Activated CD4-positive, alpha-beta T cell treated with anti-CD3 and anti-CD28 coated beads for 1 hour (primary cell): ENCODE data around the gene SRPK2.
"Not testable (repeated sequence)": the region's sequence is repeated elsewhere in the genome, so short reads cannot be mapped to it uniquely, and the experiment has no call there.

ENCODE experiments used
- DNase-seq: peaks from one replicate; pipeline ENCODE4 v3.0.0-alpha.2; 2020

The SRPK2 gene

DNA sequence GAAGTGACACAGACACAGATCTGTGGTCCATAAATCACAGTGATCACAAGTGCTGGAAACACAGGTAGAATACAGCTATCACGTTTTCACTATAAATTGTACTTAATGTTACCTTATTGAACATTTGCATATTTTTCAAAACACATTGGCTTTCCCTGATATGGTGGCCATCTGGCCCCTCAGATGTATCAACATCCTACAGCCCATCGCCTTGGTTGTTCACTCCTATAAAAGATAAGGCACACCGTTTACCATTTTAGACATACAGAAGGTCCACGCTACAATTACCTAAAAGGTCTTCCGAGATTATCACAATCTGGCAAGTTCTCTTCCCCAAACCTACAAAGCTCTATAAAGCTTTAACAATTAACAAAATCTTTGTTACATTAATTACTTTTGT is 91.4 kb downstream of the SRPK2 start:
- no peak for DNase-seq

DNA sequence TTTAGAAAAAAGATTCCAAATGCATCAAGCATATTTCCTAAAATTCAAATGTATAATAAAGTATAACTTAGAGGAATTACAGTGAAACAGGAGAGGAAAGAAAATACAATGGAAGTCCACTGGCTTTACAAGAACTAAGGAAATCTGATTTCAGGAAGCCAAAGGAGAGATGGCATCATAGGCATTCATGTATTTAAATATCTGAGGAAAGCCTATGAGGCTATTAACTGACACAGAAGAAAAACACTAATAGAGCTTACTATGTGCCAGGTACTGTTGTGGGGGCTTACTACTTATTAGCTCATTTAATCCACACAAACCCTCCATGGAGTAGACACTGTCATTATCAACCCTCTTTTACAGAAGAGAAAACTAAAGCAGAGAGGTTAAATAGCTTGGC is 92.2 kb downstream of the SRPK2 start:
- no peak for DNase-seq

DNA sequence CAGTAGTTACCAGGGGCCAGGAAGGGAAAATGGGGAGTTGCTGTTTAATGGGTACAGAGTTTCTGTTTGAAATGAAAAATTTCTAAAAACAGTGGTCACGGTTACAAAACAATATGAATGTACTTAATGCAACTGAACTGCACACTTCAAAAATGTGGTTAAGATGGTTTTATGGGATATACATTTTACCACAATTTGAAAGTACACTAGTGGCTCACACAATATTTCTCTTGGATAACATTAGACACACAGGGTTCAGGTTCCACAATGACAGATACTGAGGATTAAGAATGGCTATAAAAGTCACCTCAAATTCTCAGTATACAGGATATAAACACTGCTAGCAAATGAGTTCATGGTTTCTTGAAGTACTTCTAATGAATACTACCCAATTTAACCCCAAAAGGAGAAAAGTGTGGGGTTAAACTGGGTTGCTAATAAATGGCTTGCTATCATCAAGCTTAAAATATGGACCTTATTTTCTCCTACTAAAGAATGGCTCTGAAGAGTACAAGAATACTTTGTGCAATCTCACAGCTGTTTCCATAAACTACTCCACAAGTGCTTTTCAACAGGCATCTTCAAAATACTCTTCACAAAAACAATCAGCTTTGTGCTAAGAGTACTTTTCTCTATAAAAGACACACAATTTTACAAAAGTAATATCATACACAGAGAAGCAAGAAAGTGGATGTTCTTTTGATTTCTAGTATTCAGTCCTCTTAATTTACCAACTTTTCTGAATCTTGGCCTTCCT is 92.9 kb downstream of the SRPK2 start:
- DNase-seq, result no peak

DNA sequence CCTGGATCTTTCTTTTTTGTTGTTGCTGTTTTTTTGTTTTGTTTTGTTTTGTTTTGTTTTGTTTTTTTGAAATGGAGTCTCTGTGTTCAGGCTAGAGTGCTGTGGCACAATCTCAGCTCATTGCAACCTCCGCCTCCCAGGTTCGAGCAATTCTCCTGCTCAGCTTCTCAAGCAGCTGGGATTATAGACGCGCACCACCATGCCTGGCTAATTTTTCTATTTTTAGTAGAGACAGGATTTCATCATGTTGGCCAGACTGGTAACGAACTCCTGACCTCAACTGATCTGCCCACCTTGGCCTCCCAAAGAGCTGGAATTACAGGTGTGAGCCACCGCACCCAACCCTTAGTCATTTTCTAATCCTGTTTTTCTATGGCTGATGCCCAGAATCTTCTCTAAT is 94.2 kb downstream of the SRPK2 start:
- DNase-seq, result not testable (repeated sequence)

DNA sequence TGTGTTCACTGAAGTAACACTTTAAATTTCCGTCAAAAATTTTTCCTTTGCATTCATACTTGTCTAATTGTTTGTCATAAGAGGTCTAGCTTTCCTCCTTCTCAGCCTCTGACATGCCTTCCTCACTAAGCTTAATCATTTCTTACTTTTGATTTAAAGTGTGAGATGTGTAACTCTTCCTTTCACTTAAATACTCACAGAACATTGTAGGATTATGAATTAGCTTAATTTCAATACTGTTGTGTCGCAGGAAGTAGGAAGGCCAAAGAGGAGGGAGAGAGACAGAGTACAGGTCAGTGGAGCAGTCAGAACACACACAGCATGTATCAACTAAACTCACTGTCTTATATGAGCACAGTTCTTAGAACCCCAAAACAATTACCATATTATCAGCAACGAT is 99.0 kb downstream of the SRPK2 start:
- DNase-seq, result no peak

DNA sequence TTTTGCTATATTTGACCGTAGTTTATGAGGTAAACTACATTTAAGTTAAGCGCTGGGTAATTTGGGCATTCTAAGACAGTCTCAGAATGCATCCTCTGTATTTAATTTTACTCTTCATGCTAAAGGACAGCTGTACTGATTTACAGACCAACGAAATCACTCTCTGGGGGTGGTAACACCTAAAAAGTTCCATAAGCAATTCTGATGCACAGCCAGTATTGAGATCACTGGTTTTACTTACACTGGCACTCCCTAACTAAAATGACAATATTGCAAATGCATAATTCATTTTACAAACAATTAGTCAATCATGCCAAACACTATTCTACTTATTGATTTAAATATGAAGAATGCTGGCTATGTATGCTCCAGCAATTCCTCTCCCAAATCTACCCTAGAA is 102.3 kb downstream of the SRPK2 start:
- DNase-seq, result no peak

DNA sequence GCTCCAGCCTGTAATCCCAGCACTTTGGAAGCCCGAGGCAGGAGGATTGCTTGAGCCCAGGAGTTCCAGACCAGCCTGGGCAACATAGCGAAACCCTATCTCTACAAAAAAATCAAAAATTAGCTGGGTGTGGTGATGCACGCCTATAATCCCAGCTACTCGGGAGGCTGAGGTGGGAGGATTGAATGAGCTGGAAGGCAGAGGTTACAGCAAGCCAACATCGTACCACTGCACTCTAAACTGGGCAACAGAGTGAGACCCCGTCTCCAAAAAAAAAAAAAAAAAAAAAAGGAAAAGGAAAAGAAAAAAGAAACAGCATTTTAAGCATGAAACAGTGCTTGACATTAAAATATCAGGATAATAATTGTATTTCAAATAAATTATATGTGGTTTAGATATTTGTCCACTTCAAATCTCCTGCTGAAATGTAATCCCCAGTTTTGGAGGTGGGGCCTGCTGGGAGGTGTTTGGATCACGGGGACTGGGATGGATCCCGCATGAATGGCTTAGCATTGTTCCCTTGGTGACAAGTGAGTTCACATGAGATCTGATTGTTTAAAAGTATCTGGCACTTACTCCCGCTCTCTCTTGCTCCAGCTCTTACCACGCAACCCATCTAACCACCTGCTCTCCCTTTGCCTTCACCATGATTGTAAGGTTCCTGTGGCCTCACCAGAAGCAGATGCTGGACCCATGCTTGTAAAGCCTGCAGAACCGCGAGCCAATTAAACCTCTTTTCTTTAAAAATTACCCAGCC is 103.4 kb downstream of the SRPK2 start:
- no peak for DNase-seq

DNA sequence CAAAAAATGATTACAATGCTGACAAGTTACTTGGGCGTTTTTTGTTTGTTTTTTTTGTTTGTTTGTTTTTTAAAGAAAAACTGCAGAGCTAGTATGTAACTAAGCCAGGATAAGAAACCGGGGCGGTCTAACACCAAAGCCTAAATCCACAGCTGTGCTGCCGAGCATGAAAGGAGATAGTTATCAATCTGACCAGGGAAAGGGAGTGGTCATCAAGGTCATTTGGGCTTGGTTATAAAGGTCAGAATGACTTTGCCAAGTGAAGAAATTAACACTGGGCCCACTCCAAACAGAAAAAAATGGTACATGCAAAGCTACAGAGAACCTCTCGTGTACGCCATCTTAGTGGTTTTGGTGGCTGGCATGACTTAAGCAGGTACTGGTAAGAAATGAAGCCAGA is 104.7 kb downstream of the SRPK2 start:
- no peak for DNase-seq

DNA sequence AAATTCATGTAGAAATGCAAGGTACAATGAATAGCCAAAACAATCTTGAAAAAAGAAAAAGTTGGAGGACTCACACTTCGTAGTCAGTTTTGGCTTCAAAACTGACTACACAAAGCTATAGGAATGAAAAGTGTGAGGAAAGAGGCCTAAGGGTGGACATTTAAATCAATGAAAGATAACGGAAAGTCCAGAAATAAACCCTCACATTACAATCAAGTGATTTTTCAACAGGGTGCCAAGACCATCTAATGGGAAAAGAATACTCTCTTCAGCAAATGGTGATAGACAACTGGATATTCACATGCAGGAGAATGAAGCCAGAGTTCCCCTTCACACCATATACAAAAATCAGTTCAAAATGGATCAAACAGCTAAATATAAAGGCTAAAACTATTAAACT is 106.8 kb downstream of the SRPK2 start:
- DNase-seq, result no peak

DNA sequence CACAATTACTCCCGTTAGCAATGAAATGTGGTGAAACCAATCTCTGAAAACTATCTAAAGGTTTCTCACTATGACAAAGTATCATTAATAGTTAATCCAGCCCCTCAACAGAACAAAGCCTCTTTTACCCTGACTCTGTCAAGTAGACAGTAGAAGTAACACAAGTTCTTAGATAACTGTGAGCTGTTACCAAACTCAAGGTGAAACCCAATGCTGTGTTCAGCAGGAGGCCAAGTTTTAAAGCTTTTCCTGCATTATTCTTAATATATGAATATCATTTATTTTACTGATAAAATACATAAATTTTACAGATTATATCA is 109.1 kb downstream of the SRPK2 start:
- no peak for DNase-seq

DNA sequence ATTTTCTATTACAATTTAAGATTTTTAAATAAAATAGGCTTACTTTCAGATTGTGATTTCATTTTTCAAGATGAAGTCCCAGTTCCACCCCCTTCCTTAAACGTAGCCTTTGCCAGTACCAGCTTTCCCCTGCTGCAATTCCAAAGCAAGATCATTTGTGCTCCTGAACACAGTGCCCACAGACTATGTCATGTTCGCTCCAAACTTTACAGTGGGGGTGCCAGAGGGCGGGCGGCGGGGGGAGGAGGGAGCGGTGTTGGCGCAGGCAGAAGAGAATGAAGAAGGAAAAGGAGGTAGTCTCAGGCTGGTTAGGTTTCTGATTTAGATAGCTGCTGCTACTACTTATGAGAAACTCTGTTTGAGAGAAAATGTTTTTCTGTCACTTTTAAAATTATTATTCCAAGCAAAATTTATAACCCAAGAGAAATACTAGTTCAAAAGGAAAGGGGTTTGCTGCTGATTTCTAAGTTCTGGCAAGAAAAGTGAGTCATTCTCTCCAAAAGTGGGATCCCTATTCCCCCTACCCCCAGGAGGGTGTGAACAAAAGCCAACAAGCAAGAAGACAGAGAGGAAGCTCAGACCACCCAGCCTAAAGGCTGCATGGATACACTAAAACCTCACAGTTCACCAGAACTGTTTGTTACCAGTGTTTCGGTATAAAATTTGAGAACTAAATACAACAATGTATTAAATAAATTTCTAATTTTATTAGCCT is 109.6 kb downstream of the SRPK2 start:
- DNase-seq, result no peak

DNA sequence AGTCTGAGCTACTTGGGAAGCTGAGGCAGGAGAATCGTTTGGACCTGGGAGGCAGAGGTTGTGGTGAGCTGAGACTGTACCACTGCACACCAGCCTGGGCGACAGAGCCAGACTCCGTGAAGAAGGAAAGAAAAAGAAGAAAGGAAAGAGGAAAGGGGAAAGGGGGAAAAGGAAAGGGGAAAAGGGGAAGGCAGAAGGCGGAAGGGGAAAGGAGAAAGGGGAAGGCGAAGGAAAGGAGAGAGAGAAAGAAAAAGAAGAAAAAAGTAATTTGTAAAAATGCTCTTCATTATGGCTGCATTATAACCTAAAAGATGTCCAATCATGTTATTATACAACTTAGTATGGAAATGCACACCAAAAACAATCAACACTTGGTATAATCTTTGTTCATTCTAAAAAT is 110.2 kb downstream of the SRPK2 start:
- no peak for DNase-seq

DNA sequence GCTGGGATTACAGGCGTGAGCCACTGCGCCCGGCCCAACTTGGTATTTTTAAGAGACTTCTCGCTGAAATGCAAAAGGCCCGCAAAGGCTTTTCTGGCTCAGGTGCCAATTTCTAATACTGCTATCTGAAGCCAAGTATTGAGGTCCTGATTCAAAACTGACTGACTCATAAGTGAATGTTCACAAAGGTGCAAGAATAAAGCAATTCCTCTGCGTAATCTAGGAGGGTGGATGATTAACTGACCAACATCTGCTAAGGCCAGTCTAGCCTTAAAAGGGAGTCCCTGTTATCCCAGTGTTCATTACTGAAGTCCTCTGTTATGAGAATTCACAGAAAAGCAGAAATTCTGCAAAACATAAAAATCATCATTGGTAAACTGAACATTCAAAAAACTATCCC is 111.4 kb downstream of the SRPK2 start:
- DNase-seq, result no peak

DNA sequence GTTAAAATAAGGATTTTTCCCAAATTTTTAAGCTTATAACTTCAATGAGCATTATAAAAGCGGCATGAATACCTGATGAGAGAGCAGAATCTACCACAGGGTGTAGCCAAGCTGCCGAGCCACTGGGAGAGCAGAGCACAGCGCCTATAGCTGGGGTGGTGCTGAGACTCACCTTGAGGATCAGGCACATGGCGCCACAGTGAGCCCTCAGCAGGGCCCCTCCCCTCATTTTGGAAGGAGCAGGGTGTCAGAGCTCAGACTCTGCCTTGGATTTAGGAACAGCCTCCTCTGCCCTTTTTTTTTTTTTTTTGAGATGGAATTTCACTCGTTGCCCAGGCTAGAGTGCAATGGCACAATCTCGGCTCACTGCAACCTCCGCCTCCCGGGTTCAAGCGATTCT is 118.6 kb downstream of the SRPK2 start:
- no peak for DNase-seq

DNA sequence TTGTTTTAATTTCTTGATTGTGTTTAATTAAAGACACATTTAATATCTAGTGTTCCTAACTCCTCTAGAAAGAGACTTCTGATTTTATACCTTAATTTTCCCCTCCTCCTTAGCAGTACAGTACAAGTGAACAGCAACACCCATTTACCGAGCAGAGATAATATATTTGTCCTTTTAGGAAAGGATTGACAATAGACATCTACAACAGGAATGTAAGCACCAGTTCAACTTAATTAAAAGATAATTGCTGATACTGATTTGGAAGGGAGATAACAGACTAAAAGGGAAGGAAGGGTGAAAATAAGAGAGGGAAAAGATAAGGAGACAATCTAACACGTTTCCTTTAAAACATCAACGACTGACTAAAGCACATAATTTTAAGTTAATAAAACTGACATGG is 119.3 kb downstream of the SRPK2 start:
- DNase-seq, result no peak

DNA sequence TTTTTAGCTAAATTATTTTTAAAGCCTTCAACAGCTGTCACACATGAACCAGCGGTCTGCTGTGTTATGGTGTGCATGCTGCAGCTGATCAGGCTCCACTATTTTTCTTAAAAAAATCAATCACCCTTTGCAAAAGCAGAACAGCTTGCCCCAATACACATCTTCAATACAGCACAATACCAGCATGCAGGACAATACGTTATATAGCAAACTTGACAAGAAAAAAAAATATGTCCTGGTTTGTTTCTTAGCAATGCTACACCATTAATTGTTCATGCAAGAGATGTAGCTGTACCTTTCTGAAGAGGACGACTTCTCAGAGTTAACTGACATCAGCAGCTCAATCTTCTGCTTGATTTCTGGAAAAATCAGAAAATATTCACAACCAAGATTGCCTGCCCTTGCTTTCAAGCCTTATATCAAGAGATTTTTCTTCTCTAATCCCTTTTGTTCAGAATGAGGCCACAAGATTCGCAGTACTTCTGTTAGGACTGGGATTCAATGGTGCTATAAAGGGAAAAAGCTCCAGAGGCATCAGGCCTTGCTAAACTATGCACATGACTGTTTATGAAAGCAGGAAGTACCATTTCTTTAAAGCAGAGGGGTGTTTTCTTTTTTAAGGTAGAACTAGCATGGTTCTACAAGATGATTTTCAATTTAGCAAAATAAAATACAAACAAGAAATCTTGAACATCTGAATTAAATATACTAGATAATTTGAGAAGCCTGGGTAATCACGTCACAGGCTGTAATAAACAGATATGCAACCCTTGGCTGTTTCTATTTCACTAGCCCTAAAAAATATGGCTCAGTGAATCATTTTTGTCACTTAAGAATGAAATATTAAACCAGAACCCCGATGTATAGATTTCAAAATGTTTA is 120.0 kb downstream of the SRPK2 start:
- no peak for DNase-seq

DNA sequence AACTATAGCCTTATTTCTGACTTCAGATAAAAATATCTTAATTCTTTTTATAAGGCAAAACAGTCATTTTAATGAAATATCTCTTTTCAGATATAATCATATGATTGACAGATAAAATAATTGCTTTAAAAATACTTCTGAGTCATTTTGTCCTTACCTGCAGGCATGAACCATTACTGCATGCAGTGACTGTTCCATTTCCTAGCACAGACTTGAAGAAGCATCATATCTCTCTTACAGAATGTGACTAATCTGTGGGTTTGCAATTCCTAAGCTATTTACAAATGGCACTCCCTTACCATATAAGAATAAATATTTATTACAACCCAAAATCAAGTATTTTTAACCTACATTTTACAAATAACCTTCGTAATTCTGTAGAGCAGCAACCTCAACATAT is 120.7 kb downstream of the SRPK2 start:
- no peak for DNase-seq

DNA sequence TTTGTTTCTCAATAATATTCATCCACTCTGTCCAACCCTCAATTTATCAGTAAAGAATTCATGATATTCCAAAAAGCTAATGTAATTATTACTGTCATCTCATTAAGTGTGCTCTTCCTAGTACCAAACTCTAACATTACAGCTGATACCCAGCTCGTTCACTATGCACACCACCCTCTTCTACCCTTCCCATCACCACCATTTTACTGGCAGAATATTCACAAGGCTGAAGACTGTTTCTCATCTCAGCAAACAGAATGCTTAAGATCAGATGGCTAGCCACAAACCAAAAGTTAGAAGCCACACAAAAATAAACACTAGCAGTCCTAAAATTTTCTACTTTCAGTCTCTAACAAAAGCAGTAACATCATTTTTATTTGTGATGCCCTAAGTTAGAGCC is 121.5 kb downstream of the SRPK2 start:
- no peak for DNase-seq

DNA sequence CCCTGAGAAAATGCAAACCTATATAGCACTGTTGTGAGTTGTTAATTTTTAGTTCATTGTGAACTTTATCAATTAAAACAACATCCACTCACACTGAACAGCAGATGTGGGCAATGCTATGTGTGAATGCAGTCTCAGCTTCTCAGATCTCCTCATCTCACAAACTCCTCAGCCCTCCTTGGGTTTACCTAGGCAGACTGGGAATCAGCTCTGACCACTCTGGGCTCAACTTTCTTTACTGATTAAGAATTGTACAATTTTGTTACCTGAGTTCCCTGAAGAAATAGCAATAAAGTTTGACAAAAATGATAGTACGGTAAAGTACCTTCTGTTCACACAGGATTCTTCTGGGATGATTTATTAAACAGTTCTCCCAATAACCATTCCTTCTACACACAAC is 124.0 kb downstream of the SRPK2 start:
- no peak for DNase-seq

DNA sequence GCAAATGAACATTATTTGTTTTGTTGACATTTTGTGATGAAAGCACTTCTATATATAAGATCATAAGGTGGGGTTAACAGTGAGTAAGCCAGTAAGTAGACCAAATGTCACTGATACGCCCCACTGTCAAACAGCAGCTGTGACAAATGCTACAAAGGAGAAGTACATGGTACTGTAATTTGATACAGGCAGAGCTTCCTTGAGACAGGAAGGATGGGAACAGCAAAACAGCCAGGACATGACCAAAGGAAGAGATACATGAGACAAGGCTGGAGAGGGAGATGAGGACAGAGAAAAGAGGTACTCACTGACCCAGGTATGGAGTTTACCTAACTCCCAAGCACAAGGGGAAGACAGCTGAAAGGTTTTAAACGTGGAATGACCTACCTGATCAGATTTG is 127.0 kb downstream of the SRPK2 start:
- DNase-seq, result no peak

DNA sequence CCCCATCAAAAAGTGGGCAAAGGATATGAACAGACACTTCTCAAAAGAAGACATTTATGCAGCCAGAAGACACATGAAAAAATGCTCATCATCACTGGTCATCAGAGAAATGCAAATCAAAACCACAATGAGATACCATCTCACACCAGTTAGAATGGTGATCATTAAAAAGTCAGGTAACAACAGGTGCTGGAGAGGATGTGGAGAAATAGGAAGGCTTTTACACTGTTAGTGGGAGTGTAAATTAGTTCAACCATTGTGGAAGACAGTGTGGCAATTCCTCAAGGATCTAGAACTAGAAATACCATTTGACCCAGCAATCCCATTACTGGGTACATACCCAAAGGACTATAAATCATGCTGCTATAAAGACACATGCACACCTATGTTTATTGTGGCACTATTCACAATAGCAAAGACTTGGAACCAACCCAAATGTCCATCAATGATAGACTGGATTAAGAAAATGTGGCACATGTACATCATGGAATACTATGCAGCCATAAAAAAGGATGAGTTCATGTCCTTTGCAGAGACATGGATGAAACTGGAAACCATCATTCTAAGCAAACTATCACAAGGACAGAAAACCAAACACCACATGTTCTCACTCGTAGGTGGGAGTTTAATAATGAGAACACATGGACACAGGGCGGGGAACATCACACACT is 128.4 kb downstream of the SRPK2 start:
- not testable (repeated sequence) for DNase-seq

DNA sequence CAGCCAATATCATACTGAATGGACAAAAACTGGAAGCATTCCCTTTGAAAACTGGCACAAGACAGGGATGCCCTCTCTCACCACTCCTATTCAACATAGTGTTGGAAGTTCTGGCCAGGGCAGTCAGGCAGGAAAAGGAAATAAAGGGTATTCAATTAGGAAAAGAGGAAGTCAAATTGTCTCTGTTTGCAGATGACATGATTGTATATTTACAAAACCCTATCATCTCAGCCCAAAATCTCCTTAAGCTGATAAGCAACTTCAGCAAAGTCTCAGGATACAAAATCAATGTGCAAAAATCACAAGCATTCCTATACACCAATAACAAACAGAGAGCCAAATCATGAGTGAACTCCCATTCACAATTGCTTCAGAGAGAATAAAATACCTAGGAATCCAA is 129.8 kb downstream of the SRPK2 start:
- not testable (repeated sequence) for DNase-seq

DNA sequence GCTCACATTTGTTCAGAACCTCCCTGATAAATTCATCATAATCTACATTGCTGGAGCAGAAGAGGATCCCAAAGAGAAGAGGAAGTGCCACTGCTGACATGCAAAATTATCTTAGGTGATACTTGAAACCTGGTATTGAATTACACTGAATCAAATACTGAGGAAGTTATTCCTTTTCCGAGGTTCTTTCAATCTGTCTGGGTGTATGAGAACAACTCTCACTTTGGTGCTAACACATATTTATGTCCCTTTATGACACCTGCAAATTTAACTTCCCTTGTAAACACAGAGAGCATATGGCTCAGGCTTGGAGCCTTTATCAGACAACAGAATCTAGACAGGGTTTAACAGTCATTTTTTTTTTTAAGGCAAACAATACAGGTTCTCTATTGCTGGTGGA is 131.4 kb downstream of the SRPK2 start:
- DNase-seq, result no peak
